Tibial nerve (tissue), 4 donors: ENCODE results near the gene P3H3.

Experiments
- EP300 ChIP-seq, 2 donors: sonication (generic); formaldehyde crosslinking; IDR thresholded peaks; one replicate each; pipeline ENCODE4 v1.6.1; 2017; ENCODE audit warnings: antibody characterized with exemption in 2 of 2, mild to moderate bottlenecking in 1 of 2
- POLR2A ChIP-seq, 2 donors: fragments of 450-650 bp; IDR thresholded peaks; one replicate each; pipeline ENCODE4 v1.6.1; 2017; ENCODE audit warnings: antibody characterized with exemption in 2 of 2, mild to moderate bottlenecking in 2 of 2, moderate library complexity in 2 of 2
- TF ChIP-seq, protein P1 (sequence below), 5 experiments: fragments of 200-600 bp in 3 of 5; fragments of 450-650 bp in 2 of 5; sonication (generic) in 3 of 5; IDR thresholded peaks; one replicate each; pipeline ENCODE4 v1.5.1; 2016 to 2019; ENCODE audit warnings: antibody characterized with exemption in 5 of 5, mild to moderate bottlenecking in 3 of 5, moderate library complexity in 2 of 5

DNA sequence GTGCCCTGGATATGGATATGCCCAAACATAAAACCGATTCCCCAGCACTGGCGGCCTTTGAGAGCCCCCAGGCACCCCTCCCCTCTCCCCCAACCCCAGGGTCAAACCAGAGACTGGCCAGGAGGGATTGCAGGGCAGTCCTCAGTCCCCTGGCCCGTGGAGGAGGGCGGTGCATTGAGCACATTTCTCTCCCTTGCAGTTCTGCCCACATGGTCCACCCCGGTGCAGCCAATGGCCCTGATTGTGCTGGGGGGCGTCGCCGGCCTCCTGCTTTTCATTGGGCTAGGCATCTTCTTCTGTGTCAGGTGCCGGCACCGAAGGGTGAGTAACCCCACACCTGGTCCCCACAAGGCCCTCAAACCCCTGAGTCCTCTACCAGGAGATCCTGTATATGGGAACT is 10.0 kb upstream of the P3H3 start:
- TF ChIP-seq, protein P1, sequence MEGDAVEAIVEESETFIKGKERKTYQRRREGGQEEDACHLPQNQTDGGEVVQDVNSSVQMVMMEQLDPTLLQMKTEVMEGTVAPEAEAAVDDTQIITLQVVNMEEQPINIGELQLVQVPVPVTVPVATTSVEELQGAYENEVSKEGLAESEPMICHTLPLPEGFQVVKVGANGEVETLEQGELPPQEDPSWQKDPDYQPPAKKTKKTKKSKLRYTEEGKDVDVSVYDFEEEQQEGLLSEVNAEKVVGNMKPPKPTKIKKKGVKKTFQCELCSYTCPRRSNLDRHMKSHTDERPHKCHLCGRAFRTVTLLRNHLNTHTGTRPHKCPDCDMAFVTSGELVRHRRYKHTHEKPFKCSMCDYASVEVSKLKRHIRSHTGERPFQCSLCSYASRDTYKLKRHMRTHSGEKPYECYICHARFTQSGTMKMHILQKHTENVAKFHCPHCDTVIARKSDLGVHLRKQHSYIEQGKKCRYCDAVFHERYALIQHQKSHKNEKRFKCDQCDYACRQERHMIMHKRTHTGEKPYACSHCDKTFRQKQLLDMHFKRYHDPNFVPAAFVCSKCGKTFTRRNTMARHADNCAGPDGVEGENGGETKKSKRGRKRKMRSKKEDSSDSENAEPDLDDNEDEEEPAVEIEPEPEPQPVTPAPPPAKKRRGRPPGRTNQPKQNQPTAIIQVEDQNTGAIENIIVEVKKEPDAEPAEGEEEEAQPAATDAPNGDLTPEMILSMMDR (IDR thresholded peaks at IDR 0.05): no peak
- no peak for TF ChIP-seq EP300 (IDR thresholded peaks at IDR 0.05)
- no peak for TF ChIP-seq POLR2A (IDR thresholded peaks at IDR 0.05)
